GM12878 (cell line): Measurements from ENCODE around the gene SERPINE1. TPM values are rescaled to one million over a fixed set of nuclear protein-coding genes. Genes with fewer than 3 reads are reported as not detected.

Experiments used
- BACH1 ChIP-seq: fragments of 450-650 bp; IDR thresholded peaks from 2 replicates; pipeline ENCODE4 v1.6.1; 2017; ENCODE audit warnings: mild to moderate bottlenecking, borderline replicate concordance
- CBFB ChIP-seq: IDR thresholded peaks from 2 replicates; pipeline ENCODE4 v1.6.1; 2016; ENCODE audit warnings: antibody characterized with exemption, low read depth
- CTCF ChIP-seq, 3 experiments: IDR thresholded peaks in 2 of 3; conservative IDR thresholded peaks in 1 of 3; 2 replicates each; pipeline ENCODE4 v1.5.1; 2011; ENCODE audit warnings: low read depth in 3 of 3, low read length in 3 of 3, mild to moderate bottlenecking in 3 of 3, control low read depth in 2 of 3, moderate library complexity in 2 of 3, inconsistent platforms in 1 of 3, mixed read lengths in 1 of 3; ENCODE audit not compliant: control insufficient read depth in 2 of 3, insufficient read depth in 1 of 3; ENCODE audit errors: extremely low read depth in 1 of 3
- E2F4 ChIP-seq: IDR thresholded peaks from 2 replicates; pipeline ENCODE4 v1.6.1; 2012; ENCODE audit warnings: low read depth, low read length, improper control_type of control experiment
- E4F1 ChIP-seq: fragments of 450-650 bp; IDR thresholded peaks from 2 replicates; pipeline ENCODE4 v1.6.1; 2018; ENCODE audit warnings: borderline replicate concordance, mild to moderate bottlenecking; ENCODE audit not compliant: partially characterized antibody
- GATAD2B ChIP-seq: fragments of 450-650 bp; conservative IDR thresholded peaks from 2 replicates; pipeline ENCODE4 v1.6.1; 2017; ENCODE audit warnings: low read depth, mild to moderate bottlenecking, moderate library complexity
- HCFC1 ChIP-seq: fragments of 150-350 bp; IDR thresholded peaks from 2 replicates; pipeline ENCODE4 v1.6.1; 2014; ENCODE audit warnings: low read length
- PBX3 ChIP-seq: IDR thresholded peaks from 2 replicates; pipeline ENCODE4 v1.6.1; 2011; ENCODE audit warnings: mild to moderate bottlenecking, low read depth, low read length, moderate library complexity; ENCODE audit not compliant: insufficient replicate concordance
- RELB ChIP-seq: fragments of 450-650 bp; IDR thresholded peaks from 2 replicates; pipeline ENCODE4 v1.6.1; 2017; ENCODE audit warnings: low read depth, mild to moderate bottlenecking, moderate library complexity
- REST ChIP-seq: IDR thresholded peaks from 2 replicates; pipeline ENCODE4 v1.6.1; 2012; ENCODE audit warnings: mild to moderate bottlenecking, low read depth, low read length
- RUNX3 ChIP-seq: IDR thresholded peaks from 2 replicates; pipeline ENCODE4 v1.6.1; 2012; ENCODE audit warnings: low read length, inconsistent platforms
- SMAD1 ChIP-seq: fragments of 450-650 bp; IDR thresholded peaks from 2 replicates; pipeline ENCODE4 v1.6.1; 2018; ENCODE audit warnings: mild to moderate bottlenecking, low read depth; ENCODE audit not compliant: partially characterized antibody
- SUPT20H ChIP-seq: IDR thresholded peaks from 2 replicates; pipeline ENCODE4 v1.6.1; 2011; ENCODE audit warnings: low read depth, mild to moderate bottlenecking, low read length, moderate library complexity, borderline replicate concordance; ENCODE audit not compliant: control insufficient read depth
- USF1 ChIP-seq: IDR thresholded peaks from 2 replicates; pipeline ENCODE4 v1.6.1; 2011; ENCODE audit warnings: borderline replicate concordance, low read depth, mild to moderate bottlenecking, moderate library complexity, mixed read lengths, low read length; ENCODE audit not compliant: insufficient read depth; ENCODE audit errors: extremely low read length
- polyA plus RNA-seq, 11 experiments: library from polyadenylated mRNA; depleted of rRNA in 4 of 11; unstranded in 6 of 11; stranded (reverse) in 5 of 11; fragments of >200 nt; fragmentation: Nextera tagmentation in 4 of 11; fragmentation: Illumina TruSeq in 1 of 11; extraction: Ambion mirVana in 4 of 11; extraction: Trizol in 1 of 11; gene quantifications; 1 replicate in 1 of 11; 2 replicates in 10 of 11; pipeline versions ENCODE4 v1.2.1 to v1.2.3, GENCODE V29; 2011 to 2016; ENCODE audit warnings: inconsistent platforms in 2 of 11, missing spikeins in 2 of 11, low read depth in 1 of 11
- total RNA-seq, 4 experiments: library from RNA; depleted of rRNA in 3 of 4; stranded (reverse); fragments of >200 nt in 3 of 4; fragmentation: Illumina TruSeq in 1 of 4; extraction: Trizol in 1 of 4; gene quantifications; 2 replicates each; pipeline versions ENCODE4 v1.2.1 to v1.2.3, GENCODE V29; 2013 to 2021

SERPINE1 gene
- total and polyA plus RNA-seq, 10 of the 15 experiments (the other 5 are each of a cell fraction or from before 2014, with no cell fraction given) = 0.20 to 2.4 (median 0.44) TPM

- TF ChIP-seq CTCF (IDR thresholded peaks at IDR 0.05 in 2 of 3, conservative IDR thresholded peaks at IDR 0.05 in 1 of 3; ENCODE audit: control insufficient read depth in 2 of 3, extremely low read depth in 1 of 3, insufficient read depth in 1 of 3, low read depth in 3 of 3, low read length in 3 of 3) = no peak
- no peak for TF ChIP-seq CBFB
- peak; percentile 50 for TF ChIP-seq RUNX3
- TF ChIP-seq SMAD1 = no peak
- TF ChIP-seq HCFC1 = peak; percentile 28; the same call in 1 of the 2 replicates
- TF ChIP-seq E2F4 = no peak
- peak; percentile 50 for TF ChIP-seq PBX3
- TF ChIP-seq BACH1 = no peak
- TF ChIP-seq SUPT20H = no peak
- TF ChIP-seq E4F1 = peak; percentile 36
- TF ChIP-seq RELB = peak; percentile 71
- no peak for TF ChIP-seq USF1
- TF ChIP-seq REST = no peak
- TF ChIP-seq GATAD2B = peak; percentile 48; the same call in 1 of the 2 replicates
Measured at GRCh38 chr7:101085162-101085964, 41.5 kb upstream of the SERPINE1 start, which contains the start of gene TRIM56 (continued).
